Fibroblast of mammary gland (primary cell): ENCODE data around the gene KCNQ1.

Experiments used
- DNase-seq: peaks from one replicate; pipeline ENCODE4 v3.0.0-alpha.2; 2010; ENCODE audit warnings: low read depth
- H3K4me3 ChIP-seq: 2 replicates; pipeline ENCODE4 v1.5.1; 2011; ENCODE audit warnings: low read depth, mild to moderate bottlenecking, low read length, moderate library complexity; ENCODE audit not compliant: control insufficient read depth
- CTCF ChIP-seq: conservative IDR thresholded peaks from 2 replicates; pipeline ENCODE4 v1.5.1; 2011; ENCODE audit warnings: low read depth, low read length, inconsistent platforms; ENCODE audit not compliant: control insufficient read depth, insufficient read depth

The KCNQ1 gene

GRCh38 chr11:2651826-2652271, 207.0 kb downstream of the KCNQ1 start:
- TF ChIP-seq CTCF, result no peak
- DNase-seq, result no peak
- no peak overlapping the region for H3K4me3 ChIP-seq

- TF ChIP-seq CTCF, result no peak
- DNase-seq, result no peak
- H3K4me3 ChIP-seq, result no peak overlapping the region
These were observed 207.8 kb downstream of the KCNQ1 start for GRCh38 chr11:2652333-2653197.

GRCh38 chr11:2653198-2653551, 208.4 kb downstream of the KCNQ1 start:
- no peak for TF ChIP-seq CTCF
- no peak overlapping the region for H3K4me3 ChIP-seq
- DNase-seq, result no peak

- DNase-seq, result no peak
- TF ChIP-seq CTCF, result no peak
- H3K4me3 ChIP-seq, result no peak overlapping the region
These were observed 209.3 kb downstream of the KCNQ1 start for GRCh38 chr11:2653930-2654739.

GRCh38 chr11:2655016-2655719, 210.4 kb downstream of the KCNQ1 start:
- TF ChIP-seq CTCF, result no peak
- H3K4me3 ChIP-seq, result no peak overlapping the region
- no peak for DNase-seq

- TF ChIP-seq CTCF, result no peak
- H3K4me3 ChIP-seq, result no peak overlapping the region
- DNase-seq, result peak; percentile 42
These were observed 211.2 kb downstream of the KCNQ1 start for GRCh38 chr11:2655834-2656622.
